Activated CD4-positive, alpha-beta T cell treated with anti-CD3 and anti-CD28 coated beads, Interleukin-10, Interleukin-2, amounts not matched to agents 100 ng/mL and 50 ng/mL, durations not matched to agents 16 hours and 8 hours (primary cell): ENCODE data around the gene SLC38A7.

ENCODE experiments used
- DNase-seq: peaks from one replicate; pipeline ENCODE4 v3.0.0-alpha.2; 2020

SLC38A7 gene

DNA sequence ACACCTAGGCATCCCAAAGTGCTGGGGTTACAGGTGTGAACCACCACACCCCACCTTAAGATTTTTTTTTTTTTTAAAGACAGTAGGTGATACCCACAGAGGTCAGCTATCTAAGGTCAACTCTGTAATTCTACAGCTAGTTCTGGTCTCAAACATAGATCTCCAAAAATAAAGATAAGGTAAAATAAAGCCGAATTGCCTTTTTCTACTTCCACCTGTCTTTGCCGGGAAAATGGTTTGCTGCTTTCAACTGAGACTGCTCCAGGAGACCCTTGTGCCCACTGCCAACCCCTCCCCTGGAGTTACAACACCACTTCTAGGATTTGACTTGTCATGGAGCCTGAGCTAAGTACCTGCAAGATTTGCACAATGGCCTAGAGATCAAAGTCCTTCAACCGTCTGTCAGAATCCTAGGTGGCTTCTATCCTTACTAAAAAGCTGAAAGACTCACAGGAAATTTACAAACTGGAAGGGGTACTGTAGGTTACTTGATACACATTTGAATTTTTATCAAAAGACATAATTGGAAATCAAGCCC, 50.2 kb downstream of the SLC38A7 start:
- no peak for DNase-seq

DNA sequence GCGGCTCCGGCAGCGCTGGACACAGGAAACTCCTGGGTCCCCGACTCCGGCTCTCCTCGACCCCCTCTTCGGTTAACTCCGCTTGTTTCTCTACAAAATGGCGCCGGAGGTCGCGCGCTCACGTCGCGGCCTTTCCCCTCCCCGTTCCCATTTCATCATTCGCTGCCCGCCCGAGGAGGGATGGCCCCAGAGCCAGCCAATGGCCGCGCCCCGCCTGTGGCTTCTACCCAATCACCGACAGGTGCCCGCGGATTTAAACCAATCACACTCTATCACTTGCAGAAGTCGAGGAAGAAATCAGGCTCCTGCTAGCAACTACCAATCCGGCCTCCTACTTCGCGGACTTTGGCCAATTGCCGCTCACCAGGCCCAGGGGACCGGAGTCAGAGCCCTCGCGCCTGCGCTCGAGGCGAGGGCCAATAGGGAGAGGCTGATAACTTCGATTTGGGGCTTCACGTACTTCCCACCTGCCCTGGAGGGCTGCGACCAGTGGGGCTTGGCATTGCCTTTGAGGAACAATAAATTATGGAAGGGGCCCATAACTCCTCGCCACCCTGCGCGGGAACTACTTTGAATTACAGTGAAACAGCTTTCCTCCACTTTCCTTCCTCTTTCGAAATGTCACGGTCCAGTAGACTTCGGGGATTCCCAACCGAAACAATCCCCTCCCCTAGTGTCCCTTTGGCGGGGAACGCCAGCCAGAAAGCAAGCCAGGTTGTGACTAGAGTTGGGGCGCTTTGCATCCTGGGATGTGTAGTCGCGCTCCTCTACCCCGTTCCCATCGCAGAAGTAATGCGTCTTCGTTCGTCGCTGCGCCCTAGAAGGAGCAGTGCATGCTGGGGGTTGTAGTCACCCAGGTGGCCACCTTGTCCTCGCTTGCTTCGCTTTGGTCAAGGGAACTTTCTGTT, 54.6 kb downstream of the SLC38A7 start, which contains the start of gene CNOT1:
CNOT1 (minus strand) TSS at position 94 of the 908 bp plus-strand sequence. CDS start 30,489 bp downstream, outside the sequence.
- peak; percentile 99 for DNase-seq

DNA sequence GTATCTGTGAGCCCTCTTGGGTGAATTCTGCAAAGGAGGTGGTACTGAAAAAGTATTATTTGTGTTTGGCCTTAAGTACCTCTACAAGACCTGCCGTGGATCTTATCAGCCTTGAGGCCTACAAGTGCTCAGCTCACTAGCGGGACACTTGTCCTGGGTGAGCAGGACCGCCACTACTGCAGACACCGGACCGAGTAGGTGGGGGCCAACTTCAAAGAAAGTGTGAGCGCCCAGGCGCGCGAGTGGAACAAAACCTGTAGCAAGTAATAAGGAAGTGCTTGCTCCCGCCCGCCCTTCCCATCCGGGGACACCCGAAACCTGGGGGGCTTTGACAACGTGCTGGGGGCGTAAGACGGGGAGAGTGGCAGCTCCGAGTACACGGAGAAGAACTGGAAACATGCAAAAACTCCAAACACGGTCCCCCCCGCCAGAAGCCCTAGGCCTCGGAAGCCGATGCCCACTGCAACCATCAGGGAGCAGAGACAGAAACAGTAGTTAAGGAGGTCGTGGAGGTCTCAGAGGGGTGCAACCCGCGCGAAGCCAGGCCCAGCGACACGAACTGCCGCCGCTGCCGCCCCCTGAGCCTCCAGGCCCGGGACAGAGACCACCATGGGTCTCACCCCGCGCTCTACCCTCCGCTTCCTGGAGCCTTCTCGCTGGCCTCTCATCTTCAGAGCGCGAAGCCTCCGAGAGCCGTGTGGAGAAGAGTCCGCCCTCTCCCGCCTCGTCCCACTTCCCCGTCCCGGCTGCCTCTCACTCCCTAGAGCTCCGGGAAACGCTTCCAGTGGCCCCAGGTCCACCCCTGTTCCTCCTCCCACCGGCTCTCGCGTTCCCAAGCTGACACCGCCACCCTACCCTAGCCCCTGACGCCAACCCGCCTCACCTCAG, 55.5 kb downstream of the SLC38A7 start:
- DNase-seq, result peak; percentile 64

DNA sequence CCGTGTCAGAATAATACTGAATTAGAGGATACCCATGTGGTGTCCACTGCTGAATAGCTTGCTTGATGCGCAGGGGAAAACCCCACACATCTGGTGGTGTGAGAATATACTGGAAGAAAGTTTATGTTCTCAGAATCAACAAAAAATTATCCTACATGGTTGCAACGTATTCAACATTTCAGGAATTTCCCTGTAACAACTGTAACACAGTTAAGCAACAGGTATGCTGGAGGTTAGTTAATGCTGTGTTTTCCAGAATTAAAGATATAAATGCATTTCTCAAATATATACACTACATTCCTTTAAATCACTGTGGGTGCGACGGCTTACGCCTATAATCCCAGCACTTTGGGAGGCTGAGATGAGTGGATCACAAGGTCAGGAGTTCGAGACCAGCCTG, 60.4 kb downstream of the SLC38A7 start:
- DNase-seq, result no peak

DNA sequence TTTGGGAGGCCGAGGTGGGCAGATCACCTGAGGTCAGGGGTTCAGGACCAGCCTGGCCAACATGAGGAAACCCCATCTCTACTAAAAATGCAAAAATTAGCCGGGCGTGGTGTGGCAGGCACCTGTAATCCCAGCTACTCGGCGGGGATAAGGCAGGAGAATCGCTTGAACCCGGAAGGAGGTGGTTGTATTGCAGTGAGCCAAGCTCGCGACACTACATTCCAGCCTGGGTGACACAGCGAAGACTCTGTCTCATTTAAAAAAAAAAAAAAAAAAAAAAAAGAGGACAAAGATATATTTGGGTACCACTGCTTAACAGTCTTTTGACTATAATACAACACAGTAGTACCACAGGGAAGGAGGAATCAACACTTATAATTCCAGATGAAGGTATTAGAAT, 64.2 kb downstream of the SLC38A7 start:
- DNase-seq, result no peak

DNA sequence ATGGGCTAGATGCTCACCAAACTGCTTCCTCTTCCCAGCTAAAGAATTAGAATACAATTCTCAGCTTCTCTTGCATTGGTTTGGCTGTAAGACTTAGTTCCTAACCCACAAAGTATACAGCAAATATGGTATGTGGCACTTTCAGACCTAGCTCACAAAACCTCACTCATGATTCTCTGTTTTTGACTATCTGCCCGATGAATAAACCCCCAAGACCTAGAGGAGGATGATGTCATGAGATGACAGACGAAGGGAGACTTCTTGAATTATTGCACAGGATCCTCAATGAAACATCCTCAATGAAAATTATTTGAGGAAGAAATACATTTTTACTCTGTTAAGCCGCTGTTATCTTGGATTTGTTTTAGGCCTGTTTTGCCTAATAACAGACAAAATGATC, 69.3 kb downstream of the SLC38A7 start:
- peak; percentile 56 for DNase-seq
